22Rv1 (cell line): ENCODE data around the gene CCDC93.

Source experiments
- H3K27ac ChIP-seq: fragments of 450-650 bp; 2 replicates; pipeline ENCODE4 v1.5.1; 2017
- CTCF ChIP-seq: fragments of 450-650 bp; IDR thresholded peaks from 2 replicates; pipeline ENCODE4 v1.5.1; 2017; ENCODE audit warnings: mild to moderate bottlenecking
- ZFX ChIP-seq: fragments of 450-650 bp; IDR thresholded peaks from 2 replicates; pipeline ENCODE4 v1.6.1; 2017; ENCODE audit warnings: antibody characterized with exemption, borderline replicate concordance

Gene CCDC93

GRCh38 chr2:117917223-117917917 lies 96.5 kb downstream of the CCDC93 start:
- H3K27ac ChIP-seq, result no peak overlapping the region
- no peak for TF ChIP-seq CTCF
- TF ChIP-seq ZFX, result no peak

GRCh38 chr2:117902933-117903332 lies 110.9 kb downstream of the CCDC93 start:
- no peak overlapping the region for H3K27ac ChIP-seq
- no peak for TF ChIP-seq ZFX

GRCh38 chr2:117888897-117889296 lies 125.0 kb downstream of the CCDC93 start:
- H3K27ac ChIP-seq, result no peak overlapping the region
- TF ChIP-seq ZFX (no peak), CTCF (no peak)

GRCh38 chr2:117885308-117885707 lies 128.6 kb downstream of the CCDC93 start:
- H3K27ac ChIP-seq, result no peak overlapping the region
- TF ChIP-seq CTCF (no peak), ZFX (no peak)

- no peak for TF ChIP-seq CTCF
- TF ChIP-seq ZFX, result no peak
Measured at GRCh38 chr2:117879003-117879402, 134.9 kb downstream of the CCDC93 start.

GRCh38 chr2:117875786-117876185 lies 138.1 kb downstream of the CCDC93 start:
- TF ChIP-seq CTCF, result no peak
- no peak for TF ChIP-seq ZFX
- no peak overlapping the region for H3K27ac ChIP-seq

More at GRCh38 chr2:117879003-117879402, 134.9 kb downstream of the CCDC93 start:
- H3K27ac ChIP-seq, result no peak overlapping the region
